HL-60 (cell line): Measurements from ENCODE around the gene AHCY.
"Not testable (repeated sequence)": the region's sequence is repeated elsewhere in the genome, so short reads cannot be mapped to it uniquely, and the experiment has no call there.

Source experiments
- DNase-seq, 2 experiments: peaks; one replicate each; pipeline ENCODE4 v3.0.0-alpha.2; 2010 to 2020; ENCODE audit warnings: low read depth in 1 of 2, low spot score in 1 of 2
- H3K27ac ChIP-seq: fragments of 250-450 bp; sonication (Bioruptor Pico); replicated peaks from 2 replicates; pipeline ENCODE4 v1.5.1; 2020; ENCODE audit warnings: mild to moderate bottlenecking, moderate library complexity
- H3K27me3 ChIP-seq: fragments of 250-450 bp; sonication (Bioruptor Pico); 2 replicates; pipeline ENCODE4 v1.5.1; 2021; ENCODE audit warnings: mild to moderate bottlenecking, moderate library complexity; ENCODE audit not compliant: insufficient read depth, poor library complexity, severe bottlenecking
- H3K4me3 ChIP-seq: replicated peaks from 2 replicates; pipeline ENCODE4 v1.5.1; 2011; ENCODE audit warnings: mild to moderate bottlenecking, control low read depth, low read length; ENCODE audit not compliant: insufficient read depth
- CTCF ChIP-seq: IDR thresholded peaks from one replicate; pipeline ENCODE4 v1.5.1; 2011; ENCODE audit warnings: low read length, control low read depth, inconsistent platforms; ENCODE audit not compliant: insufficient read depth
- GABPA ChIP-seq: IDR thresholded peaks from 2 replicates; pipeline ENCODE4 v1.6.1; 2012; ENCODE audit warnings: low read depth
- POLR2AphosphoS5 ChIP-seq: IDR thresholded peaks from 2 replicates; pipeline ENCODE4 v1.6.1; 2012; ENCODE audit warnings: low read depth
- REST ChIP-seq: IDR thresholded peaks from 2 replicates; pipeline ENCODE4 v1.6.1; 2012; ENCODE audit warnings: low read depth; ENCODE audit not compliant: insufficient replicate concordance
- SPI1 ChIP-seq: IDR thresholded peaks from 2 replicates; pipeline ENCODE4 v1.6.1; 2012; ENCODE audit warnings: low read depth, mild to moderate bottlenecking, borderline replicate concordance

The AHCY gene

GRCh38 chr20:34242879-34243278 is 60.3 kb downstream of the AHCY start:
- H3K27ac ChIP-seq, result no peak overlapping the region
- DNase-seq, result no peak
- TF ChIP-seq REST (no peak), POLR2AphosphoS5 (no peak), CTCF (no peak), SPI1 (no peak), GABPA (no peak)
- H3K4me3 ChIP-seq, result no peak overlapping the region
- H3K27me3 ChIP-seq, result no peaks in the 10 kb centered on the region

- not testable (repeated sequence) for H3K4me3 ChIP-seq, H3K27me3 ChIP-seq, DNase-seq, H3K27ac ChIP-seq
These were observed 61.1 kb downstream of the AHCY start for GRCh38 chr20:34242015-34242414.

GRCh38 chr20:34240693-34241615 is 62.2 kb downstream of the AHCY start, which contains the start of gene ASIP:
ASIP (plus strand) TSS chr20:34241423; CDS start chr20:34260375, 18,952 bp downstream.
- no peak for TF ChIP-seq REST
- TF ChIP-seq CTCF, result no peak
- no peak for TF ChIP-seq SPI1
- TF ChIP-seq POLR2AphosphoS5, result no peak
- TF ChIP-seq GABPA, result no peak
- H3K27me3 ChIP-seq, result no peaks in the 10 kb centered on the region
- peak in 1 of 2 experiments; percentile 33 for DNase-seq
- no peak within 1 kb of the TSS for H3K4me3 ChIP-seq
- H3K27ac ChIP-seq, result no peak within 1 kb of the TSS

- no peak for TF ChIP-seq SPI1
- TF ChIP-seq CTCF, result no peak
- TF ChIP-seq POLR2AphosphoS5, result no peak
- TF ChIP-seq GABPA, result no peak
- no peak for TF ChIP-seq REST
- no peak for DNase-seq
- no peak overlapping the region for H3K27ac ChIP-seq
- no peaks in the 10 kb centered on the region for H3K27me3 ChIP-seq
- no peak overlapping the region for H3K4me3 ChIP-seq
These were observed 63.0 kb downstream of the AHCY start for GRCh38 chr20:34240121-34240520.
